Endothelial cell of umbilical vein (primary cell): Measurements from ENCODE around the gene GRK4. TPM values are rescaled to one million over a fixed set of nuclear protein-coding genes. Genes with fewer than 3 reads are reported as not detected.

Experiments
- BruUV-seq: library from RNA; stranded (reverse); fragments of 400-500 nt; replicated peaks from 2 replicates; lab custom pipeline; 2021; lab: Mats Ljungman, UMichigan
- CTCF ChIA-PET: fragments of 300-600, 350-600 bp; sonication (Branson Sonifier 250); formaldehyde crosslinking; loops from one replicate; lab custom pipeline; 2021; ENCODE audit warnings: antibody characterized with exemption, inconsistent platforms; lab: Charles Lee
- POLR2A ChIA-PET: fragments of 300-600, 350-600 bp; sonication (Branson Sonifier 250); formaldehyde crosslinking; loops from one replicate; lab custom pipeline; 2021; ENCODE audit warnings: antibody characterized with exemption, inconsistent platforms; lab: Charles Lee
- DNase-seq: peaks from one replicate; pipeline ENCODE4 v3.0.0-alpha.2; 2011; ENCODE audit warnings: low read depth, low spot score
- FAIRE-seq: peaks from 2 replicates; lab custom pipeline; 2011; peaks lifted over from hg19 to GRCh38; lab: Jason Lieb, UNC
- H2AFZ ChIP-seq: 2 replicates; pipeline ENCODE4 v1.6.0; 2012; ENCODE audit warnings: low read depth, low read length, control low read depth, inconsistent platforms
- H3K27ac ChIP-seq: 2 replicates; pipeline ENCODE4 v1.5.1; 2011; ENCODE audit warnings: low read depth, mild to moderate bottlenecking, control low read depth, low read length, moderate library complexity; ENCODE audit not compliant: insufficient read depth
- H3K27me3 ChIP-seq, 2 experiments: 2 replicates each; pipeline versions ENCODE4 v1.6.0 to v1.6.1; 2011; ENCODE audit warnings: low read length in 2 of 2, mixed read lengths in 1 of 2; ENCODE audit not compliant: control insufficient read depth in 2 of 2, insufficient read depth in 2 of 2
- H3K36me3 ChIP-seq, 2 experiments: 2 replicates in 1 of 2; 3 replicates in 1 of 2; pipeline ENCODE4 v1.5.1; 2011; ENCODE audit warnings: low read length in 2 of 2, mild to moderate bottlenecking in 1 of 2, moderate library complexity in 1 of 2; ENCODE audit not compliant: control insufficient read depth in 2 of 2, insufficient read depth in 2 of 2; ENCODE audit errors: extremely low read depth in 1 of 2
- H3K4me1 ChIP-seq: 3 replicates; pipeline ENCODE4 v1.5.1; 2011; ENCODE audit warnings: mild to moderate bottlenecking, low read length; ENCODE audit not compliant: control insufficient read depth, insufficient read depth; ENCODE audit errors: extremely low read depth
- H3K4me2 ChIP-seq: 2 replicates; pipeline ENCODE4 v1.6.1; 2011; ENCODE audit warnings: low read length, control low read depth, mixed read lengths; ENCODE audit not compliant: insufficient read depth
- H3K4me3 ChIP-seq, 3 experiments: fragments of 200-600 bp in 1 of 3; sonication (generic), shearing (Covaris generic) in 1 of 3; replicated peaks in 1 of 3; 2 replicates each; pipeline ENCODE4 v1.5.1; 2011 to 2016; ENCODE audit warnings: control low read depth in 3 of 3, low read length in 3 of 3, mild to moderate bottlenecking in 2 of 3, inconsistent platforms in 1 of 3, low read depth in 1 of 3, moderate library complexity in 1 of 3; ENCODE audit not compliant: insufficient read depth in 1 of 3
- H3K79me2 ChIP-seq: 2 replicates; pipeline ENCODE4 v1.6.0; 2012; ENCODE audit warnings: low read length, inconsistent platforms; ENCODE audit not compliant: control insufficient read depth, insufficient read depth
- H3K9ac ChIP-seq: replicated peaks from 2 replicates; pipeline ENCODE3; 2011; ENCODE audit warnings: low read length, control low read depth; ENCODE audit not compliant: insufficient read depth; ENCODE audit errors: extremely low read depth
- H3K9me1 ChIP-seq: replicated peaks from 3 replicates; pipeline ENCODE4 v1.6.0; 2011; ENCODE audit warnings: mild to moderate bottlenecking, low read length; ENCODE audit not compliant: control insufficient read depth, insufficient read depth; ENCODE audit errors: extremely low read depth
- H3K9me3 ChIP-seq: replicated peaks from 2 replicates; pipeline ENCODE4 v1.5.1; 2012; ENCODE audit warnings: low read length, inconsistent platforms; ENCODE audit not compliant: control insufficient read depth, insufficient read depth
- H4K20me1 ChIP-seq: replicated peaks from 2 replicates; pipeline ENCODE3; 2011; ENCODE audit warnings: mild to moderate bottlenecking, low read length; ENCODE audit not compliant: control insufficient read depth, insufficient read depth; ENCODE audit errors: extremely low read depth
- CTCF ChIP-seq, 2 donors: IDR thresholded peaks; 1 replicate in 1 of 2; 2 replicates in 1 of 2; pipeline ENCODE4 v1.5.1; 2011; ENCODE audit warnings: low read length in 2 of 2, mild to moderate bottlenecking in 2 of 2, moderate library complexity in 2 of 2, control low read depth in 1 of 2, inconsistent platforms in 1 of 2, low read depth in 1 of 2; ENCODE audit not compliant: insufficient read depth in 1 of 2; ENCODE audit errors: extremely low read depth in 1 of 2
- EZH2 ChIP-seq: IDR thresholded peaks from 2 replicates; pipeline ENCODE4 v1.6.1; 2012; ENCODE audit warnings: borderline replicate concordance, low read depth, mild to moderate bottlenecking, moderate library complexity, low read length, inconsistent platforms; ENCODE audit not compliant: severe bottlenecking
- FOS ChIP-seq: IDR thresholded peaks from 2 replicates; pipeline ENCODE4 v1.6.1; 2011; ENCODE audit warnings: mild to moderate bottlenecking, low read length, moderate library complexity, borderline replicate concordance; ENCODE audit not compliant: insufficient read depth
- GATA2 ChIP-seq: IDR thresholded peaks from 2 replicates; pipeline ENCODE4 v1.7.0; 2011; ENCODE audit warnings: low read depth, mild to moderate bottlenecking, moderate library complexity, mixed read lengths, low read length; ENCODE audit not compliant: insufficient read length, insufficient read depth
- JUN ChIP-seq: IDR thresholded peaks from 2 replicates; pipeline ENCODE4 v1.6.1; 2011; ENCODE audit warnings: borderline replicate concordance, low read depth; ENCODE audit not compliant: insufficient read length, insufficient read depth
- MAX ChIP-seq: IDR thresholded peaks from 2 replicates; pipeline ENCODE4 v1.6.1; 2011; ENCODE audit not compliant: insufficient read depth, insufficient read length
- MYC ChIP-seq: IDR thresholded peaks from one replicate; pipeline ENCODE4 v1.6.1; 2011; ENCODE audit warnings: mild to moderate bottlenecking, low read depth, low read length
- POLR2A ChIP-seq: IDR thresholded peaks from 2 replicates; pipeline ENCODE4 v1.6.1; 2012; ENCODE audit warnings: low read depth, mild to moderate bottlenecking, control low read depth, low read length
- POLR2AphosphoS5 ChIP-seq: IDR thresholded peaks from 2 replicates; pipeline ENCODE4 v1.6.1; 2012; ENCODE audit warnings: low read depth, mild to moderate bottlenecking, control low read depth, low read length, moderate library complexity; ENCODE audit not compliant: insufficient read depth
- dilution Hi-C: fragments of 300-500 bp; cut with MboI; formaldehyde crosslinking; loops from one replicate; pipeline ENCODE4 v1.15.0; 2019; ENCODE audit warnings: low sequenced_read_pairs; ENCODE audit not compliant: extremely low pct_ligation_motif_present
- intact Hi-C: fragments of 100-400 bp; cut with micrococcal nuclease; formaldehyde crosslinking; loops from one replicate; pipeline ENCODE4 v1.10.0; 2022
- polyA plus RNA-seq, 4 experiments: library from polyadenylated mRNA; depleted of rRNA in 3 of 4; stranded (reverse) in 3 of 4; unstranded in 1 of 4; fragments of >200 nt; gene quantifications; 2 replicates each; pipeline versions ENCODE4 v1.2.1 to v1.2.3, GENCODE V29; 2011 to 2012; ENCODE audit warnings: missing spikeins in 1 of 4
- total RNA-seq: library from RNA; stranded (reverse); gene quantifications from 2 replicates; pipeline ENCODE4 v1.2.3, GENCODE V29; 2021

The GRK4 gene
- total and polyA plus RNA-seq, 2 donors (not counting 3 experiments of a cell fraction or from before 2014, with no cell fraction given) = 3.1 to 6.3 TPM

GRCh38 chr4:3079694-3080123, 116.3 kb downstream of the GRK4 start:
- H3K79me2 ChIP-seq = peaks cover 66% of the 10 kb centered on the region
- ChIA-PET POLR2A (no interaction called here), CTCF (no interaction called here)
- no peak for TF ChIP-seq GATA2
- TF ChIP-seq POLR2A = no peak
- no peak for TF ChIP-seq FOS
- no peak for TF ChIP-seq CTCF (IDR thresholded peaks at IDR 0.05; ENCODE audit: extremely low read depth in 1 of 2, insufficient read depth in 1 of 2, low read depth in 1 of 2, low read length in 2 of 2)
- TF ChIP-seq MYC = no peak
- no peak for TF ChIP-seq JUN
- TF ChIP-seq POLR2AphosphoS5 = no peak
- TF ChIP-seq EZH2 = no peak
- TF ChIP-seq MAX = no peak
- H3K4me2 ChIP-seq = no peak overlapping the region
- no peak overlapping the region for H2AFZ ChIP-seq
- dilution Hi-C loops = no loop called here
- DNase-seq (no peak), FAIRE-seq (no peak)
- H3K36me3 ChIP-seq = no peaks in the 10 kb centered on the region
- no peak overlapping the region for H3K4me3 ChIP-seq
- no peak overlapping the region for H3K27ac ChIP-seq
- BruUV-seq = no TSS peak
- H3K4me1 ChIP-seq = peaks cover 9% of the 10 kb centered on the region
- intact Hi-C loops = no loop called here
- peaks cover 11% of the 10 kb centered on the region for H4K20me1 ChIP-seq
- no peaks in the 10 kb centered on the region for H3K9me3 ChIP-seq
- H3K27me3 ChIP-seq = no peaks in the 10 kb centered on the region
- H3K9ac ChIP-seq = no peak overlapping the region
- no peaks in the 10 kb centered on the region for H3K9me1 ChIP-seq
